GM18870 (cell line): ENCODE measurements around the gene MYOM3.

Source experiments
- ATAC-seq: cut with Tn5 transposase; IDR thresholded peaks from one replicate; pipeline ENCODE4 v1.9.1; 2021; ENCODE audit warnings: moderate library complexity; ENCODE audit not compliant: unreplicated experiment

MYOM3 gene

GRCh38 chr1:24139222-24139489 lies 27.2 kb upstream of the MYOM3 start:
- ATAC-seq = no peak

GRCh38 chr1:24138476-24139221 lies 26.7 kb upstream of the MYOM3 start:
- ATAC-seq = no peak

GRCh38 chr1:24136956-24137539 lies 25.1 kb upstream of the MYOM3 start:
- no peak for ATAC-seq

GRCh38 chr1:24134376-24134775 lies 22.4 kb upstream of the MYOM3 start:
- no peak for ATAC-seq

- no peak for ATAC-seq
Observed at GRCh38 chr1:24133819-24134218, 21.9 kb upstream of the MYOM3 start.

GRCh38 chr1:24130385-24130784 lies 18.4 kb upstream of the MYOM3 start:
- no peak for ATAC-seq

- no peak for ATAC-seq
Observed at GRCh38 chr1:24127801-24128363, 15.9 kb upstream of the MYOM3 start.

- ATAC-seq = no peak
Observed at GRCh38 chr1:24127134-24127800, 15.3 kb upstream of the MYOM3 start.

- ATAC-seq = no peak
Observed at GRCh38 chr1:24126672-24127023, 14.7 kb upstream of the MYOM3 start.

GRCh38 chr1:24126018-24126671 lies 14.2 kb upstream of the MYOM3 start:
- no peak for ATAC-seq

GRCh38 chr1:24125456-24125855 lies 13.5 kb upstream of the MYOM3 start:
- ATAC-seq = no peak

- no peak for ATAC-seq
Observed at GRCh38 chr1:24124980-24125379, 13.0 kb upstream of the MYOM3 start.

- ATAC-seq = no peak
Observed at GRCh38 chr1:24123611-24124010, 11.7 kb upstream of the MYOM3 start.

- no peak for ATAC-seq
Observed at GRCh38 chr1:24122776-24123175, 10.8 kb upstream of the MYOM3 start.

- no peak for ATAC-seq
Observed at GRCh38 chr1:24121406-24121805, 9.5 kb upstream of the MYOM3 start.

GRCh38 chr1:24120965-24121364 lies 9.0 kb upstream of the MYOM3 start:
- no peak for ATAC-seq

GRCh38 chr1:24119859-24120756 lies 8.2 kb upstream of the MYOM3 start:
- ATAC-seq = no peak

- ATAC-seq = no peak
Observed at GRCh38 chr1:24119489-24119858, 7.5 kb upstream of the MYOM3 start.

- ATAC-seq = no peak
Observed at GRCh38 chr1:24118410-24119242, 6.7 kb upstream of the MYOM3 start.
